ENCODE measurements around the gene ERICH2.

ERICH2 gene

DNA sequence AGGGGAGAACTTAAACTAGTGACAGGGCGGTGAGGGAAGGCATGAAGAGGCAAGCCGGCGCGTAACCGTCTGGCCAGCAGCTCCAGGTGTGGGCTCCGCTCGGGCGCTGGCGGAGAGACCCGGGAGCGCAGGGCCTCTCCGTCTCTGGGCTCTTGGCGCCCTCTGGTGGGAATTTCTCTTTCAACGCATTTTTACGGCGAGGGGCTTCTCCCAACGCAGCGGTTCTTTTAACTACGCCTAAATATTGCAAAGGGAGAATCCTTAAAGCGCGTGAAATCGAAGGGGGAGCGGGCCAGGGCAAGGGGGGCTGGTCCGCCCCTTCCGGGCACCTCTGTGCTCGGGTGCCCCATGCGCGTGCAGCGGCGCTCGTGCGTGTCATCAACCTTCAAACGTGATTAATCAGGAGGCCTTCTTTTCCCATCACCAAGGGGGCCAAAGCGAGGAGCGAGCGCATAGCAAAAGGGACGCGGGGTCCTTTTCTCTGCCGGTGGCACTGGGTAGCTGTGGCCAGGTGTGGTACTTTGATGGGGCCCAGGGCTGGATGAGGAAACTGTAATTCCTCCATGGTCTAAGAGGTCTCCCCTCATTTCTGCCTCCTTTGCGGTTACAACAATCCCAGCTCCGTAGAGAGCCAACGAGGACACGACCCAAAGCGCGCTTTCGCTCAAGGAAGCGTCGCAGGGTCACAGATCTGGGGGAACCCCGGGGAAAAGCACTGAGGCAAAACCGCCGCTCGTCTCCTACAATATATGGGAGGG, 45.7 kb downstream of the ERICH2 start (continued):
- TF ChIP-seq ZBTB20 (tag by site-specific recombination; IDR thresholded peaks at IDR 0.05) (no peak), ZNF248 (tag by site-specific recombination; IDR thresholded peaks at IDR 0.05) (no peak), ZNF776 (tag by site-specific recombination; IDR thresholded peaks at IDR 0.05; ENCODE audit: borderline replicate concordance) (no peak), ZFP41 (tag by site-specific recombination; IDR thresholded peaks at IDR 0.05; ENCODE audit: borderline replicate concordance) (no peak), ZNF350 (tag by site-specific recombination; IDR thresholded peaks at IDR 0.05) (no peak), YY1 (tag by site-specific recombination; IDR thresholded peaks at IDR 0.05) (no peak), ZNF133 (tag by site-specific recombination; IDR thresholded peaks at IDR 0.05) (no peak), ZNF146 (tag by site-specific recombination; IDR thresholded peaks at IDR 0.05) (no peak), ZNF600 (tag by site-specific recombination; IDR thresholded peaks at IDR 0.05) (no peak), BCL11B (tag by site-specific recombination; IDR thresholded peaks at IDR 0.05; ENCODE audit: low read depth) (no peak), GFI1B (tag by site-specific recombination; IDR thresholded peaks at IDR 0.05) (no peak), ZNF311 (tag by site-specific recombination; IDR thresholded peaks at IDR 0.05; ENCODE audit: borderline replicate concordance) (no peak), SP2 (tag by site-specific recombination; IDR thresholded peaks at IDR 0.05) (no peak), ZNF16 (tag by site-specific recombination; IDR thresholded peaks at IDR 0.05; ENCODE audit: low read depth) (no peak), PRDM1 (tag by site-specific recombination; IDR thresholded peaks at IDR 0.05) (no peak), KLF7 (tag by site-specific recombination; IDR thresholded peaks at IDR 0.05; ENCODE audit: borderline replicate concordance) (no peak), BCL11A (tag by site-specific recombination; IDR thresholded peaks at IDR 0.05; ENCODE audit: low read depth) (no peak), ZNF174 (tag by site-specific recombination; IDR thresholded peaks at IDR 0.05) (no peak), ZBTB8A (tag by site-specific recombination; IDR thresholded peaks at IDR 0.05) (peak; percentile 89), ZNF223 (tag by site-specific recombination; IDR thresholded peaks at IDR 0.05) (no peak), ZNF560 (tag by site-specific recombination; IDR thresholded peaks at IDR 0.05; ENCODE audit: borderline replicate concordance) (no peak), SP3 (tag by site-specific recombination; IDR thresholded peaks at IDR 0.05) (no peak), ZNF266 (tag by site-specific recombination; IDR thresholded peaks at IDR 0.05; ENCODE audit: low read depth) (no peak), ZNF626 (tag by site-specific recombination; IDR thresholded peaks at IDR 0.05) (no peak), KLF16 (tag by site-specific recombination; IDR thresholded peaks at IDR 0.05) (no peak), ZNF292 (tag by site-specific recombination; IDR thresholded peaks at IDR 0.05; ENCODE audit: borderline replicate concordance, low read depth) (no peak), ZNF843 (tag by site-specific recombination; IDR thresholded peaks at IDR 0.05) (no peak), MYNN (tag by site-specific recombination; IDR thresholded peaks at IDR 0.05; ENCODE audit: borderline replicate concordance) (no peak), ZNF555 (tag by site-specific recombination; conservative IDR thresholded peaks at IDR 0.05) (no peak)
- TF ChIP-seq, protein P1, sequence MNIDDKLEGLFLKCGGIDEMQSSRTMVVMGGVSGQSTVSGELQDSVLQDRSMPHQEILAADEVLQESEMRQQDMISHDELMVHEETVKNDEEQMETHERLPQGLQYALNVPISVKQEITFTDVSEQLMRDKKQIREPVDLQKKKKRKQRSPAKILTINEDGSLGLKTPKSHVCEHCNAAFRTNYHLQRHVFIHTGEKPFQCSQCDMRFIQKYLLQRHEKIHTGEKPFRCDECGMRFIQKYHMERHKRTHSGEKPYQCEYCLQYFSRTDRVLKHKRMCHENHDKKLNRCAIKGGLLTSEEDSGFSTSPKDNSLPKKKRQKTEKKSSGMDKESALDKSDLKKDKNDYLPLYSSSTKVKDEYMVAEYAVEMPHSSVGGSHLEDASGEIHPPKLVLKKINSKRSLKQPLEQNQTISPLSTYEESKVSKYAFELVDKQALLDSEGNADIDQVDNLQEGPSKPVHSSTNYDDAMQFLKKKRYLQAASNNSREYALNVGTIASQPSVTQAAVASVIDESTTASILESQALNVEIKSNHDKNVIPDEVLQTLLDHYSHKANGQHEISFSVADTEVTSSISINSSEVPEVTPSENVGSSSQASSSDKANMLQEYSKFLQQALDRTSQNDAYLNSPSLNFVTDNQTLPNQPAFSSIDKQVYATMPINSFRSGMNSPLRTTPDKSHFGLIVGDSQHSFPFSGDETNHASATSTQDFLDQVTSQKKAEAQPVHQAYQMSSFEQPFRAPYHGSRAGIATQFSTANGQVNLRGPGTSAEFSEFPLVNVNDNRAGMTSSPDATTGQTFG (tag by site-specific recombination; IDR thresholded peaks at IDR 0.05; ENCODE audit: borderline replicate concordance), result no peak
- TF ChIP-seq, protein P2, sequence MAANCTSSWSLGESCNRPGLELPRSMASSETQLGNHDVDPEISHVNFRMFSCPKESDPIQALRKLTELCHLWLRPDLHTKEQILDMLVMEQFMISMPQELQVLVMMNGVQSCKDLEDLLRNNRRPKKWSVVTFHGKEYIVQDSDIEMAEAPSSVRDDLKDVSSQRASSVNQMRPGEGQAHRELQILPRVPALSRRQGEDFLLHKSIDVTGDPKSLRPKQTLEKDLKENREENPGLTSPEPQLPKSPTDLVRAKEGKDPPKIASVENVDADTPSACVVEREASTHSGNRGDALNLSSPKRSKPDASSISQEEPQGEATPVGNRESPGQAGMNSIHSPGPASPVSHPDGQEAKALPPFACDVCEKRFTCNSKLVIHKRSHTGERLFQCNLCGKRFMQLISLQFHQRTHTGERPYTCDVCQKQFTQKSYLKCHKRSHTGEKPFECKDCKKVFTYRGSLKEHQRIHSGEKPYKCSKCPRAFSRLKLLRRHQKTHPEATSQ (tag by site-specific recombination; IDR thresholded peaks at IDR 0.05), result no peak
- TF ChIP-seq, protein P3, sequence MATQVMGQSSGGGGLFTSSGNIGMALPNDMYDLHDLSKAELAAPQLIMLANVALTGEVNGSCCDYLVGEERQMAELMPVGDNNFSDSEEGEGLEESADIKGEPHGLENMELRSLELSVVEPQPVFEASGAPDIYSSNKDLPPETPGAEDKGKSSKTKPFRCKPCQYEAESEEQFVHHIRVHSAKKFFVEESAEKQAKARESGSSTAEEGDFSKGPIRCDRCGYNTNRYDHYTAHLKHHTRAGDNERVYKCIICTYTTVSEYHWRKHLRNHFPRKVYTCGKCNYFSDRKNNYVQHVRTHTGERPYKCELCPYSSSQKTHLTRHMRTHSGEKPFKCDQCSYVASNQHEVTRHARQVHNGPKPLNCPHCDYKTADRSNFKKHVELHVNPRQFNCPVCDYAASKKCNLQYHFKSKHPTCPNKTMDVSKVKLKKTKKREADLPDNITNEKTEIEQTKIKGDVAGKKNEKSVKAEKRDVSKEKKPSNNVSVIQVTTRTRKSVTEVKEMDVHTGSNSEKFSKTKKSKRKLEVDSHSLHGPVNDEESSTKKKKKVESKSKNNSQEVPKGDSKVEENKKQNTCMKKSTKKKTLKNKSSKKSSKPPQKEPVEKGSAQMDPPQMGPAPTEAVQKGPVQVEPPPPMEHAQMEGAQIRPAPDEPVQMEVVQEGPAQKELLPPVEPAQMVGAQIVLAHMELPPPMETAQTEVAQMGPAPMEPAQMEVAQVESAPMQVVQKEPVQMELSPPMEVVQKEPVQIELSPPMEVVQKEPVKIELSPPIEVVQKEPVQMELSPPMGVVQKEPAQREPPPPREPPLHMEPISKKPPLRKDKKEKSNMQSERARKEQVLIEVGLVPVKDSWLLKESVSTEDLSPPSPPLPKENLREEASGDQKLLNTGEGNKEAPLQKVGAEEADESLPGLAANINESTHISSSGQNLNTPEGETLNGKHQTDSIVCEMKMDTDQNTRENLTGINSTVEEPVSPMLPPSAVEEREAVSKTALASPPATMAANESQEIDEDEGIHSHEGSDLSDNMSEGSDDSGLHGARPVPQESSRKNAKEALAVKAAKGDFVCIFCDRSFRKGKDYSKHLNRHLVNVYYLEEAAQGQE (tag by site-specific recombination; IDR thresholded peaks at IDR 0.05), result no peak

Measured in HEK293 (cell line).